ENCODE data around the gene CELF4. TPM values are rescaled to one million over a fixed set of nuclear protein-coding genes. Genes with fewer than 3 reads are reported as not detected.

The CELF4 gene
- total RNA-seq, 4 donors from 2014 or later = 0.16 to 0.59 TPM; not detected in 2

DNA sequence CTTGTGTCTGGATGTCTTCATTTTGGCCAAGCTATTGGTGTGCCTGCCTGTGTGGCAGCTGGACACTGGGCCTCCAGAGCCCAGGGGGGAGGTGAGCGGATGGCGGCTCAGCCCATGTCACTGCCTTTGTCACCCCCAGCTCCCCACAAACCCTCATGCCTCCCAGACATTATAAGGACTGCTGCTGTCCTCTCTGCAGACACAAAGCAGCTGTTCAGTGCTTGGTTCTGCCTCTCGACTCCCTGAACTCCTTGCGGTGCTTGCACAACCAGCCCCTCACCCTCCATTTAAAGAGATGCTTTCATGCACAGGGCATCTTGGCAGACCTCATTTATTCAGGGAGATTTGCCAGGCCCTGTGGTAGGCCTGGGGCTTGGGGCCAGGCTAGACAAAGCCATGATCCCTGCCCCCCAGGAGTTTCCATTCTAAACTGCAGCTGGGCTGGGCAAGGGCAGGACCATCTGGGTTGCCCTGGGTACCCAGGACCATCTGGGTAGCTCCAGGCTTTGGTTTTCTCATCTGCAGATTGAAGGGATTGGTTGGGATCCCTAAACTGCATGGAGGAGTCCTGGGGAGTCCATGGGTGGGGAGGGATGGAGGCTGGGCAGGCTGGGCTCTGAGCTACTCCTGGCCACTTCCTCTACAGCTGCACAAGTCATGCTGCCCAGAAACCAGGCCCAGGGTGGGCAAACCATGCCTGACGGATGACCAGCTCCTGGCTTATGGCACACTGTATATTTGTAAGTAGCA is 168.5 kb downstream of the CELF4 start:
- TF ChIP-seq, protein P1, sequence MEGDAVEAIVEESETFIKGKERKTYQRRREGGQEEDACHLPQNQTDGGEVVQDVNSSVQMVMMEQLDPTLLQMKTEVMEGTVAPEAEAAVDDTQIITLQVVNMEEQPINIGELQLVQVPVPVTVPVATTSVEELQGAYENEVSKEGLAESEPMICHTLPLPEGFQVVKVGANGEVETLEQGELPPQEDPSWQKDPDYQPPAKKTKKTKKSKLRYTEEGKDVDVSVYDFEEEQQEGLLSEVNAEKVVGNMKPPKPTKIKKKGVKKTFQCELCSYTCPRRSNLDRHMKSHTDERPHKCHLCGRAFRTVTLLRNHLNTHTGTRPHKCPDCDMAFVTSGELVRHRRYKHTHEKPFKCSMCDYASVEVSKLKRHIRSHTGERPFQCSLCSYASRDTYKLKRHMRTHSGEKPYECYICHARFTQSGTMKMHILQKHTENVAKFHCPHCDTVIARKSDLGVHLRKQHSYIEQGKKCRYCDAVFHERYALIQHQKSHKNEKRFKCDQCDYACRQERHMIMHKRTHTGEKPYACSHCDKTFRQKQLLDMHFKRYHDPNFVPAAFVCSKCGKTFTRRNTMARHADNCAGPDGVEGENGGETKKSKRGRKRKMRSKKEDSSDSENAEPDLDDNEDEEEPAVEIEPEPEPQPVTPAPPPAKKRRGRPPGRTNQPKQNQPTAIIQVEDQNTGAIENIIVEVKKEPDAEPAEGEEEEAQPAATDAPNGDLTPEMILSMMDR (IDR thresholded peaks at IDR 0.05) = no peak
- TF ChIP-seq POLR2A (IDR thresholded peaks at IDR 0.05) = no peak
- H3K4me3 ChIP-seq (ENCODE audit: low read depth, poor library complexity, severe bottlenecking) = no peak overlapping the region
- no peak for DNase-seq (ENCODE audit: low spot score in 2 of 2)
- WGBS, 2 donors = 85 to 96% methylated on average over 5 of the region's 5 CpGs
- intact Hi-C loops (cut with DNase I; ENCODE audit: low total_unique reads) = no loop called here

GRCh38 chr18:37395631-37396030 is 170.0 kb downstream of the CELF4 start:
- intact Hi-C loops (cut with DNase I; ENCODE audit: low total_unique reads) = no loop called here
- TF ChIP-seq POLR2A (IDR thresholded peaks at IDR 0.05) = no peak
- TF ChIP-seq, protein P1 (IDR thresholded peaks at IDR 0.05) = no peak
- 95 to 100% methylated on average over 3 to 4 of the region's 4 CpGs for WGBS, 2 donors
- no peak overlapping the region for H3K4me3 ChIP-seq (ENCODE audit: low read depth, poor library complexity, severe bottlenecking)
- no peak for DNase-seq (ENCODE audit: low spot score in 2 of 2)

GRCh38 chr18:37395138-37395537 is 170.5 kb downstream of the CELF4 start:
- DNase-seq (ENCODE audit: low spot score in 2 of 2) = no peak
- 85 to 91% methylated on average over 7 of the region's 7 CpGs for WGBS, 2 donors
- no peak overlapping the region for H3K4me3 ChIP-seq (ENCODE audit: low read depth, poor library complexity, severe bottlenecking)
- TF ChIP-seq, protein P1 (IDR thresholded peaks at IDR 0.05) = no peak
- no peak for TF ChIP-seq POLR2A (IDR thresholded peaks at IDR 0.05)
- intact Hi-C loops (cut with DNase I; ENCODE audit: low total_unique reads) = no loop called here

GRCh38 chr18:37394610-37394965 is 171.0 kb downstream of the CELF4 start:
- intact Hi-C loops (cut with DNase I; ENCODE audit: low total_unique reads) = no loop called here
- no peak for DNase-seq (ENCODE audit: low spot score in 2 of 2)
- no peak for TF ChIP-seq POLR2A (IDR thresholded peaks at IDR 0.05)
- no peak overlapping the region for H3K4me3 ChIP-seq (ENCODE audit: low read depth, poor library complexity, severe bottlenecking)
- 54 to 57% methylated on average over 5 of the region's 5 CpGs for WGBS, 2 donors

- WGBS, 2 donors = 0 to 1% methylated on average over 17 to 29 of the region's 59 CpGs
- H3K4me3 ChIP-seq (ENCODE audit: low read depth, poor library complexity, severe bottlenecking) = no peak overlapping the region
- peak; percentile 49 to 92 for DNase-seq (ENCODE audit: low spot score in 2 of 2)
- intact Hi-C loops (cut with DNase I; ENCODE audit: low total_unique reads) = no loop called here
- TF ChIP-seq, protein P1 (IDR thresholded peaks at IDR 0.05) = no peak
- no peak for TF ChIP-seq POLR2A (IDR thresholded peaks at IDR 0.05)
Observed at GRCh38 chr18:37393945-37394609, 171.5 kb downstream of the CELF4 start.

- no peak for DNase-seq (ENCODE audit: low spot score in 2 of 2)
- TF ChIP-seq POLR2A (IDR thresholded peaks at IDR 0.05) = no peak
- TF ChIP-seq, protein P1 (IDR thresholded peaks at IDR 0.05) = no peak
- intact Hi-C loops (cut with DNase I; ENCODE audit: low total_unique reads) = no loop called here
- 24 to 29% methylated on average over 5 to 6 of the region's 6 CpGs for WGBS, 2 donors
- H3K4me3 ChIP-seq (ENCODE audit: low read depth, poor library complexity, severe bottlenecking) = no peak overlapping the region
Observed at GRCh38 chr18:37393221-37393827, 172.3 kb downstream of the CELF4 start.

Measured in lower leg skin (tissue), 4 donors.